ENCODE results near the gene METTL5.

- peak; percentile 94 for TF ChIP-seq CTCF (IDR thresholded peaks at IDR 0.05; ENCODE audit: insufficient read depth, low read length, poor library complexity, severe bottlenecking)
- no peak for TF ChIP-seq EZH2phosphoT487 (conservative IDR thresholded peaks at IDR 0.05; ENCODE audit: low read length)
Observed at GRCh38 chr2:169824373-169825333, at the start of gene METTL5.
